Measurements from ENCODE around the gene ATG2A. TPM values are rescaled to one million over a fixed set of nuclear protein-coding genes. Genes with fewer than 3 reads are reported as not detected.

The ATG2A gene
- total RNA-seq, 5 donors from 2014 or later (not counting 1 experiment from before 2014, with no cell fraction given), result 50.9 to 165 (median 55.4) TPM

DNA sequence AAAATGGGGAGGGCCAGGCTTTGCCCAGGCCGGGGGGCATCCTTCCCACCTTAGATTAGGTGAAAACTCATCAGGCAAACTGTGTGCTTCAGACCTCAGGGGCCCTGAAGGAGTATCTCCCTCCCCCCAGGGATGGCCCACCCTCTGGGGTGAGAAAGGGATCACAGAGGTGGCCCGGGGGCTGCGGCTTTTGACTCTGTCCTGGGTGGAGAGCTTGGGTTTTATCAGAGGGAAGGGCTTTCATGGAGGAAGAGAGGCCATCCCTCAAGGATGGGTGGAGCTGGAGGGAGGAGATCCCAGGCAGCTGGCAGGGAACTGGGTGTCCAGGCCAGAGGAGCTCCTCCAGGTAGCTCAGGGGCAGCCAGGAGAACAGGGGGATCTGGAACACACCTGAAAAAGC lies 4.4 kb upstream of the ATG2A start:
- ChIA-PET CTCF (no interaction called here), POLR2A (no interaction called here)
- ATAC-seq (replicated peaks in 1 of 4) (no peak), DNase-seq (no peak)
- Mint-ChIP-seq H3K4me3 (no peak overlapping the region), H3K36me3 (no peaks in the 10 kb centered on the region), H3K27me3 (no peaks in the 10 kb centered on the region), H3K27ac (no peak overlapping the region), H3K4me1 (peaks cover 31 to 37% (median 33%) of the 10 kb centered on the region in 3 donors), H3K9me3 (no peaks in the 10 kb centered on the region)
- no CpG with 5 or more reads among the region's 3 CpGs for WGBS (ENCODE audit: insufficient coverage)
- no peaks in the 10 kb centered on the region for H3K27me3 ChIP-seq (replicated peaks in 1 of 2; ENCODE audit: control insufficient read depth in 2 of 2, extremely low read depth in 1 of 2, insufficient read depth in 2 of 2, low read length in 1 of 2)
- H3K36me3 ChIP-seq (ENCODE audit: control insufficient read depth in 2 of 2, extremely low read depth in 1 of 2, insufficient read depth in 1 of 2, low read length in 1 of 2), result no peaks in the 10 kb centered on the region
- H3K27ac ChIP-seq (ENCODE audit: low read length), result no peak overlapping the region
- no peak overlapping the region for H3K4me3 ChIP-seq (ENCODE audit: control insufficient read depth in 1 of 2, extremely low read depth in 1 of 2, low read length in 1 of 2)
- H3K9me3 ChIP-seq, result no peaks in the 10 kb centered on the region
- H3K4me1 ChIP-seq (ENCODE audit: control insufficient read depth in 1 of 2, extremely low read depth in 1 of 2, insufficient read depth in 2 of 2, low read length in 2 of 2), result peaks cover 0 to 41% of the 10 kb centered on the region in 2 experiments

DNA sequence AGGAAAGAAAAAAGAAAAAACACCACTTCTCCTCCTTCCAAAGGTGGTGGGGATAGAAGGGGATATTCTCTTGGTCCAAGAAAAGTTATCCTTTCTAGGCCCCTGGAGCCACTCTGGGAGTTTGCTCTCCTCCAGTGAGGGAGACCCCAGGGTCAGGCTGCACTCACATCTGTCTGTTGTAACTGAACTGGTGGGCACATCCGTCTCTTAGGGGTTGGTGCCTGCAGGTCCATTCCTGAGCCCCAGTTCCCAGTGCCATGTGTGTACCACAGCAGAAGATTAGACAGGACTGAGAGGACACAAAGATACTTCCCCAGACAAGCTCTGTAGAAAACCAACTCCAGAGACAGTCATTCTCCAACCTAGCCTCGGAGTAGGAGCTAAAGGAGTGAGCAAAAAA lies 3.1 kb upstream of the ATG2A start:
- ChIA-PET POLR2A (no interaction called here), CTCF (no interaction called here)
- ATAC-seq (replicated peaks in 1 of 4) (no peak), DNase-seq (no peak)
- no peaks in the 10 kb centered on the region for H3K36me3 ChIP-seq (ENCODE audit: control insufficient read depth in 2 of 2, extremely low read depth in 1 of 2, insufficient read depth in 1 of 2, low read length in 1 of 2)
- H3K27ac Mint-ChIP-seq, result no peak overlapping the region
- no CpG with 5 or more reads among the region's 2 CpGs for WGBS (ENCODE audit: insufficient coverage)
- H3K27me3 ChIP-seq (replicated peaks in 1 of 2; ENCODE audit: control insufficient read depth in 2 of 2, extremely low read depth in 1 of 2, insufficient read depth in 2 of 2, low read length in 1 of 2), result no peaks in the 10 kb centered on the region
- H3K36me3 Mint-ChIP-seq, result no peaks in the 10 kb centered on the region
- H3K4me3 ChIP-seq (ENCODE audit: control insufficient read depth in 1 of 2, extremely low read depth in 1 of 2, low read length in 1 of 2), result no peak overlapping the region
- no peak overlapping the region for H3K27ac ChIP-seq (ENCODE audit: low read length)
- no peak overlapping the region for H3K4me3 Mint-ChIP-seq
- no peaks in the 10 kb centered on the region for H3K9me3 ChIP-seq
- H3K4me1 Mint-ChIP-seq, result peaks cover 37 to 43% (median 40%) of the 10 kb centered on the region in 3 donors
- H3K9me3 Mint-ChIP-seq, result no peaks in the 10 kb centered on the region
- no peaks in the 10 kb centered on the region for H3K27me3 Mint-ChIP-seq
- peaks cover 5 to 42% of the 10 kb centered on the region in 2 experiments for H3K4me1 ChIP-seq (ENCODE audit: control insufficient read depth in 1 of 2, extremely low read depth in 1 of 2, insufficient read depth in 2 of 2, low read length in 2 of 2)

DNA sequence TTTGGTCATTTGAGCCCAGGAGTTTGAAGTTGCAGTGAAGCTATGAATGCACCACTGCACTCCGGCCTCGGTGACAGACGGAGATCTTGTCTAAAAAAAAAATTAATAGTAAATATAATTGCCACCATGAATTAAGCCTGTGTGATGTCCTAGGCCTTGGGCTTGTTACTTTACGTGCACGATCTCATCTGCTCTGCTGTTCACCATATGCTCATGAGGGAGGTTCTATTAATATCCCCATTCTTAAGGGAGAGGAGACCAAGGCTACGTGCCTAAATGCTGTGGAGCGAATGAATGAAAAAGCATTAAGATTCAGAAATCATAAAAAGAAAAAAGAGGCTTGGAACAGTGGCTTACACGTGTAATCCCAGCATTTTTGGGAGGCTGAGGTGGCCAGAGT lies 2.6 kb upstream of the ATG2A start:
- H3K4me1 Mint-ChIP-seq, result peaks cover 34 to 42% (median 39%) of the 10 kb centered on the region in 3 donors
- WGBS (ENCODE audit: insufficient coverage), result 100% methylated on average over 1 of the region's 8 CpGs
- no peaks in the 10 kb centered on the region for H3K27me3 Mint-ChIP-seq
- H3K27ac ChIP-seq (ENCODE audit: low read length), result no peak overlapping the region
- no peak overlapping the region for H3K4me3 Mint-ChIP-seq
- H3K4me3 ChIP-seq (ENCODE audit: control insufficient read depth in 1 of 2, extremely low read depth in 1 of 2, low read length in 1 of 2), result no peak overlapping the region
- H3K27ac Mint-ChIP-seq, result no peak overlapping the region
- H3K9me3 ChIP-seq, result no peaks in the 10 kb centered on the region
- H3K4me1 ChIP-seq (ENCODE audit: control insufficient read depth in 1 of 2, extremely low read depth in 1 of 2, insufficient read depth in 2 of 2, low read length in 2 of 2), result peaks cover 5 to 42% of the 10 kb centered on the region in 2 experiments
- H3K36me3 ChIP-seq (ENCODE audit: control insufficient read depth in 2 of 2, extremely low read depth in 1 of 2, insufficient read depth in 1 of 2, low read length in 1 of 2), result no peaks in the 10 kb centered on the region
- no peak for ATAC-seq (replicated peaks in 1 of 4)
- H3K36me3 Mint-ChIP-seq, result no peaks in the 10 kb centered on the region
- no peaks in the 10 kb centered on the region for H3K27me3 ChIP-seq (replicated peaks in 1 of 2; ENCODE audit: control insufficient read depth in 2 of 2, extremely low read depth in 1 of 2, insufficient read depth in 2 of 2, low read length in 1 of 2)
- POLR2A ChIA-PET, result interaction anchor here in 1 of 2 donors (0.6 kb wide), 1 partner anchor 10 kb away, joined by 4 read pairs; no protein-coding TSS in a partner anchor
- CTCF ChIA-PET, result interaction anchor here (0.6 to 1.0 kb wide), 2 partner anchors 35 to 87 kb away, joined by 3 read pairs; no protein-coding TSS in a partner anchor
- H3K9me3 Mint-ChIP-seq, result no peaks in the 10 kb centered on the region
- DNase-seq, result no peak

DNA sequence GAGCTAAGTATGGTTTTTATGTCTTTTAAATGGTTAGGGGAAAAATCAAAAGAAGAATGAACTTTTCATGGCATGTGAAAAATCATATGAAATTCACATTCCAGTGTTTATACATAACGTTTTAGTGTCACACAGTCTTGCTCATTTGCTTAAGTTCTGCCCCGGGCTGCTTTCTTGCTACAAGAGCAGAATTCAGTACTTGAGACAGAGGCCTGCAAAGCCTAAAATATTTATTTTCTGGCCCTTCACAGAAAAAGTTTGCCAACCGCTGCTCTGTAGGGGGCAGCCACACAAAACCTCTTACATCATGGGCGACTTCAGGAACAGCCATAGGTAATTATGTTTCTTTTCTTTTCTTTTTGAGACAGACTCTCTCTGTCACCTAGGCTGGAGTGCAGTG lies 1.0 kb upstream of the ATG2A start:
- CTCF ChIA-PET, result no interaction called here
- WGBS (ENCODE audit: insufficient coverage), result 50% methylated on average over 1 of the region's 4 CpGs
- no peaks in the 10 kb centered on the region for H3K27me3 Mint-ChIP-seq
- H3K4me3 ChIP-seq (ENCODE audit: control insufficient read depth in 1 of 2, extremely low read depth in 1 of 2, low read length in 1 of 2), result no peak overlapping the region
- DNase-seq (no peak), ATAC-seq (replicated peaks in 1 of 4) (no peak)
- peaks cover 5 to 15% of the 10 kb centered on the region in 2 donors for H3K36me3 ChIP-seq (ENCODE audit: control insufficient read depth in 2 of 2, extremely low read depth in 1 of 2, insufficient read depth in 1 of 2, low read length in 1 of 2)
- peaks cover 5% of the 10 kb centered on the region for H3K36me3 Mint-ChIP-seq
- no peaks in the 10 kb centered on the region for H3K9me3 ChIP-seq
- no peaks in the 10 kb centered on the region for H3K9me3 Mint-ChIP-seq
- H3K4me1 ChIP-seq (ENCODE audit: control insufficient read depth in 1 of 2, extremely low read depth in 1 of 2, insufficient read depth in 2 of 2, low read length in 2 of 2), result peaks cover 5 to 30% of the 10 kb centered on the region in 2 experiments
- H3K27me3 ChIP-seq (replicated peaks in 1 of 2; ENCODE audit: control insufficient read depth in 2 of 2, extremely low read depth in 1 of 2, insufficient read depth in 2 of 2, low read length in 1 of 2), result no peaks in the 10 kb centered on the region
- peak overlapping the region; percentile 55 for H3K27ac ChIP-seq (ENCODE audit: low read length)
- peak overlapping the region; percentile 82 to 90 (median 84) for H3K4me3 Mint-ChIP-seq
- peak overlapping the region; percentile 95 to 97 for H3K27ac Mint-ChIP-seq
- POLR2A ChIA-PET, result interaction anchor here in 1 of 2 donors (0.6 to 1.0 kb wide), 2 partner anchors 54 to 581 kb away, joined by 3 read pairs; partner anchors contain the start of gene MAJIN
- peaks cover 24 to 34% (median 33%) of the 10 kb centered on the region in 3 donors for H3K4me1 Mint-ChIP-seq

DNA sequence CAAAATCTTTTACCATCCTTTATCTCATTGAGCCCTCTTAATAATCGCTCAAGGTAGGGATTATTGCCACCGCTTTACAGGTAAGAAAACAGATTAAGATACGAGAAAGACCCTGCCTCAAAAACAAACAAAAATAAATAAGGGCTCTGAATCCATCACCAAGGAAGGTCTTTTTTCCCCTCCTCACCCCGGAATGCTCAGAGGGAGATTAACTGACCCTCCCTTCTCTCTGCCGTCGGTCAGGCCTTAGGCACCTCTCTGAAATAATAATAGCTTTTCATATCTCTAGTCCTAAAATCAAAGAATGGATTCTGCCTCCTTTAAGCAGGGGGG lies 620 bp upstream of the ATG2A start:
- CTCF ChIA-PET, result no interaction called here

DNA sequence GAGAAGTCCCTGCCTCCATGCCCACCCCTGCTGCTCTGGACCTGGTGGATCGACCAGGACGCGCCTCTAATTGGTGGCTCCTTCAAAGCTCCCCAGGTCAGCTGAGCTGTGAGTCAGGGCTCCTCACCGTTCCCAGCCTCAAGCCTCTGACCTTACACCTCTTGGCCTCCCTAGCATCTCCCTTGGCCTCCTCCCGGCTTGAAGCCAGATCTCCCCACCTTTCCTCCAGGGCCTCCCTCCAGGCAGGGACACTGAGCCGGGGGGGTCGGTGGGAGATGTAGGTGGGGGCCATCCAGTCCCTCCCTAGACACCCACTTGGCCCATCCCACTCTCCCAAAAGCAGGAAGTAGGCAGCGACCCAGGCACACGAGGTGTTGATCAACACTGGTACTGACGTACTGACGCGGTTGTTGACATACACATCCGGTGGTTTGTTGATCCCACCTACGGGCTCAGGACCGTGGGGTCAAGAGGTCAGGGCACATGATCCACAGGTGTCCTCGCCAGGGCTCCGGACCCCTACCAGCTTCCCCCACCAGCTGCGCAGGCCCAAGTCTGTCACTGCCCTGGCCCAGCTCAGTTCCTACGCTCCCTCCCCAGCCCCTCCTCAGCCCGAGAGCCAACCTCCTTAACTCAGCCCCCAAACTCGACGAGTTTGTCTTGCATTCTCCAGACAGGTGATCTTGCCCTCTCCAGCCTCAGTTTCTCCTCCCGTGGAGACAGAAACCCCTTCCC lies 802 bp downstream of the ATG2A start:
- H3K27ac Mint-ChIP-seq, result peak overlapping the region; percentile 95 to 97

More for the DNA sequence above, 620 bp upstream of the ATG2A start:
- no peaks in the 10 kb centered on the region for H3K9me3 ChIP-seq
- H3K27ac ChIP-seq (ENCODE audit: low read length), result peak overlapping the region; percentile 55
- peaks cover 7 to 19% of the 10 kb centered on the region in 2 donors for H3K36me3 ChIP-seq (ENCODE audit: control insufficient read depth in 2 of 2, extremely low read depth in 1 of 2, insufficient read depth in 1 of 2, low read length in 1 of 2)
- H3K4me3 Mint-ChIP-seq, result peak overlapping the region; percentile 82 to 90 (median 84)
- peaks cover 5% of the 10 kb centered on the region for H3K36me3 Mint-ChIP-seq
- no peak for ATAC-seq (replicated peaks in 1 of 4)
- H3K27ac Mint-ChIP-seq, result peak overlapping the region; percentile 95 to 97
- H3K9me3 Mint-ChIP-seq, result no peaks in the 10 kb centered on the region
- POLR2A ChIA-PET, result interaction anchor here in 1 of 2 donors (0.6 to 1.0 kb wide), 2 partner anchors 54 to 582 kb away, joined by 3 read pairs; partner anchors contain the start of gene MAJIN
- peaks cover 24 to 33% (median 33%) of the 10 kb centered on the region in 3 donors for H3K4me1 Mint-ChIP-seq
- no CpG with 5 or more reads among the region's 6 CpGs for WGBS (ENCODE audit: insufficient coverage)
- H3K4me3 ChIP-seq (ENCODE audit: control insufficient read depth in 1 of 2, extremely low read depth in 1 of 2, low read length in 1 of 2), result peak overlapping the region; percentile 34 to 93
- DNase-seq, result no peak
- no peaks in the 10 kb centered on the region for H3K27me3 ChIP-seq (replicated peaks in 1 of 2; ENCODE audit: control insufficient read depth in 2 of 2, extremely low read depth in 1 of 2, insufficient read depth in 2 of 2, low read length in 1 of 2)
- no peaks in the 10 kb centered on the region for H3K27me3 Mint-ChIP-seq
- H3K4me1 ChIP-seq (ENCODE audit: control insufficient read depth in 1 of 2, extremely low read depth in 1 of 2, insufficient read depth in 2 of 2, low read length in 2 of 2), result peaks cover 5 to 30% of the 10 kb centered on the region in 2 experiments

More for the DNA sequence above, 802 bp downstream of the ATG2A start:
- Mint-ChIP-seq H3K36me3 (peaks cover 11% of the 10 kb centered on the region), H3K27me3 (no peaks in the 10 kb centered on the region), H3K4me1 (peaks cover 24 to 33% (median 33%) of the 10 kb centered on the region in 3 donors), H3K9me3 (no peaks in the 10 kb centered on the region), H3K4me3 (peak overlapping the region; percentile 82 to 90 (median 84))
- Histone ChIP-seq H3K4me1 (ENCODE audit: control insufficient read depth in 1 of 2, extremely low read depth in 1 of 2, insufficient read depth in 2 of 2, low read length in 2 of 2) (peaks cover 5 to 30% of the 10 kb centered on the region in 2 experiments), H3K9me3 (no peaks in the 10 kb centered on the region), H3K27me3 (replicated peaks in 1 of 2; ENCODE audit: control insufficient read depth in 2 of 2, extremely low read depth in 1 of 2, insufficient read depth in 2 of 2, low read length in 1 of 2) (no peaks in the 10 kb centered on the region), H3K27ac (ENCODE audit: low read length) (peak overlapping the region; percentile 71), H3K36me3 (ENCODE audit: control insufficient read depth in 2 of 2, extremely low read depth in 1 of 2, insufficient read depth in 1 of 2, low read length in 1 of 2) (peaks cover 14 to 31% of the 10 kb centered on the region in 2 donors), H3K4me3 (ENCODE audit: control insufficient read depth in 1 of 2, extremely low read depth in 1 of 2, low read length in 1 of 2) (peak overlapping the region; percentile 93 to 94)
- DNase-seq (peak in 34 of 35 experiments; percentile 10 to 70 (median 42)), ATAC-seq (replicated peaks in 1 of 4) (peak in 3 of 4 experiments; percentile 3 to 7 (median 5))
- 17% methylated on average over 16 of the region's 23 CpGs for WGBS (ENCODE audit: insufficient coverage)
- ChIA-PET CTCF (no interaction called here), POLR2A (interaction anchor here (0.6 to 0.7 kb wide), 2 partner anchors 10 to 15 kb away, joined by 3 read pairs; no protein-coding TSS in a partner anchor)

Measured in T-cell (primary cell).